Esophagus squamous epithelium (tissue), 5 donors: Measurements from ENCODE around the gene TGIF2. TPM values are rescaled to one million over a fixed set of nuclear protein-coding genes. Genes with fewer than 3 reads are reported as not detected.

Experiments
- DNase-seq: peaks from one replicate; lab custom pipeline; 2025; lab: John Stamatoyannopoulos, UW
- H3K27ac ChIP-seq, 4 donors: fragments of 200-600 bp; sonication (generic); one replicate each; pipeline ENCODE4 v1.5.1; 2016 to 2019; ENCODE audit warnings: mild to moderate bottlenecking in 1 of 4
- H3K27me3 ChIP-seq, 4 donors: fragments of 200-600 bp; sonication (generic); 1 replicate in 3 of 4; 2 replicates in 1 of 4; pipeline versions ENCODE4 v1.5.1 to v1.6.0; 2017 to 2021; ENCODE audit warnings: antibody characterized with exemption in 1 of 4
- H3K36me3 ChIP-seq, 3 donors: fragments of 200-600 bp; sonication (generic); one replicate each; pipeline ENCODE4 v1.5.1; 2016 to 2019
- H3K4me1 ChIP-seq, 3 donors: fragments of 200-600 bp; sonication (generic); one replicate each; pipeline ENCODE4 v1.5.1; 2017 to 2019
- H3K4me3 ChIP-seq, 4 donors: fragments of 200-600 bp; sonication (generic); 1 replicate in 3 of 4; 2 replicates in 1 of 4; pipeline ENCODE4 v1.5.1; 2016 to 2019; ENCODE audit warnings: mild to moderate bottlenecking in 2 of 4, moderate library complexity in 1 of 4
- H3K9me3 ChIP-seq, 3 donors: fragments of 200-600 bp; sonication (generic); one replicate each; pipeline ENCODE4 v1.5.1; 2016 to 2019
- POLR2A ChIP-seq, 4 donors: fragments of 450-650 bp; IDR thresholded peaks; one replicate each; pipeline ENCODE4 v1.6.1; 2017; ENCODE audit warnings: antibody characterized with exemption in 4 of 4, mild to moderate bottlenecking in 4 of 4, moderate library complexity in 3 of 4
- WGBS, 2 donors: methylation state at CpG; one replicate each; pipeline ENCODE4 v1.1.5; 2018; 5-methylcytosine and 5-hydroxymethylcytosine counted together
- intact Hi-C: fragments of 100-400 bp; cut with DNase I; formaldehyde crosslinking; loops from one replicate; pipeline ENCODE4 v1.15.0; 2022
- total RNA-seq, 4 donors: library from RNA; depleted of rRNA; stranded (reverse); fragments of >200 nt; gene quantifications; one replicate each; pipeline ENCODE4 v1.1.0, GENCODE V29; 2016
- TF ChIP-seq, protein P1 (sequence below), 6 experiments: fragments of 450-650 bp in 4 of 6; fragments of 200-600 bp in 2 of 6; sonication (generic) in 2 of 6; IDR thresholded peaks; one replicate each; pipeline ENCODE4 v1.5.1; 2016 to 2019; ENCODE audit warnings: antibody characterized with exemption in 6 of 6, mild to moderate bottlenecking in 4 of 6, moderate library complexity in 4 of 6
- donor health status: DM: yes; HTN: yes; CAD: no.

The TGIF2 gene
- total RNA-seq, 4 donors from 2014 or later = 3.4 to 10.9 (median 7.1) TPM

GRCh38 chr20:36547186-36548005 is 26.0 kb upstream of the TGIF2 start:
- Histone ChIP-seq H3K4me1 (peaks cover 10 to 75% (median 35%) of the 10 kb centered on the region in 3 donors), H3K4me3 (no peak overlapping the region), H3K27me3 (no peaks in the 10 kb centered on the region), H3K27ac (no peak overlapping the region), H3K36me3 (peaks cover 0 to 38% (median 0%) of the 10 kb centered on the region in 3 donors), H3K9me3 (no peaks in the 10 kb centered on the region)
- intact Hi-C loops = loop anchor here (10.0 kb wide), 1 partner anchor 83 kb away; no protein-coding TSS in a partner anchor
- DNase-seq = no peak
- TF ChIP-seq, protein P1, sequence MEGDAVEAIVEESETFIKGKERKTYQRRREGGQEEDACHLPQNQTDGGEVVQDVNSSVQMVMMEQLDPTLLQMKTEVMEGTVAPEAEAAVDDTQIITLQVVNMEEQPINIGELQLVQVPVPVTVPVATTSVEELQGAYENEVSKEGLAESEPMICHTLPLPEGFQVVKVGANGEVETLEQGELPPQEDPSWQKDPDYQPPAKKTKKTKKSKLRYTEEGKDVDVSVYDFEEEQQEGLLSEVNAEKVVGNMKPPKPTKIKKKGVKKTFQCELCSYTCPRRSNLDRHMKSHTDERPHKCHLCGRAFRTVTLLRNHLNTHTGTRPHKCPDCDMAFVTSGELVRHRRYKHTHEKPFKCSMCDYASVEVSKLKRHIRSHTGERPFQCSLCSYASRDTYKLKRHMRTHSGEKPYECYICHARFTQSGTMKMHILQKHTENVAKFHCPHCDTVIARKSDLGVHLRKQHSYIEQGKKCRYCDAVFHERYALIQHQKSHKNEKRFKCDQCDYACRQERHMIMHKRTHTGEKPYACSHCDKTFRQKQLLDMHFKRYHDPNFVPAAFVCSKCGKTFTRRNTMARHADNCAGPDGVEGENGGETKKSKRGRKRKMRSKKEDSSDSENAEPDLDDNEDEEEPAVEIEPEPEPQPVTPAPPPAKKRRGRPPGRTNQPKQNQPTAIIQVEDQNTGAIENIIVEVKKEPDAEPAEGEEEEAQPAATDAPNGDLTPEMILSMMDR (IDR thresholded peaks at IDR 0.05) = no peak
- no peak for TF ChIP-seq POLR2A (IDR thresholded peaks at IDR 0.05)
- WGBS, 2 donors = 44 to 53% methylated on average over 2 to 4 of the region's 12 CpGs

- DNase-seq = no peak
- 40 to 93% methylated on average over 1 to 3 of the region's 12 CpGs for WGBS, 2 donors
These were observed 25.4 kb upstream of the TGIF2 start for GRCh38 chr20:36548006-36548315.

DNA sequence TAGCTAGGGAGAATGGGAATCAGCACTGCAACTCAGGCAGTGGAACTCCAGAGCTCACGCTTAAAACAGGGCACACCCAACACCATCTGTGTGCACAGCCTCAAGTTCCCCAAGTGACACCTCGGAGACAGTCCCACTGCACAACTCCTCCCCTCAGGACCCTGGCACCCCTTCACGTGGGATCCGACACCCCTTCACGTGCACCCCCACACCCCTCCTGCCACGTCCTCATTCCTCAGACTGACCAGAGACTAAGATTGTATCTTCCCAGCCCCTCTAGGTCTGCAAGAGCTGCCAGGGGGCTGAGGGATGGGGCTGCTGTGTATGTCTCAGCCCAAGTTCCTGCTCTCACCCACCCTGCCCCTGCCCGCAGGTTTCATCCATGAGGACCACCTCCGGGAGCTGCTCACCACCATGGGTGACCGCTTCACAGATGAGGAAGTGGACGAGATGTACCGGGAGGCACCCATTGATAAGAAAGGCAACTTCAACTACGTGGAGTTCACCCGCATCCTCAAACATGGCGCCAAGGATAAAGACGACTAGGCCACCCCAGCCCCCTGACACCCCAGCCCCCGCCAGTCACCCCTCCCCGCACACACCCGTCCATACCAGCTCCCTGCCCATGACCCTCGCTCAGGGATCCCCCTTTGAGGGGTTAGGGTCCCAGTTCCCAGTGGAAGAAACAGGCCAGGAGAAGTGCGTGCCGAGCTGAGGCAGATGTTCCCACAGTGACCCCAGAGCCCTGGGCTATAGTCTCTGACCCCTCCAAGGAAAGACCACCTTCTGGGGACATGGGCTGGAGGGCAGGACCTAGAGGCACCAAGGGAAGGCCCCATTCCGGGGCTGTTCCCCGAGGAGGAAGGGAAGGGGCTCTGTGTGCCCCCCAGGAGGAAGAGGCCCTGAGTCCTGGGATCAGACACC is 24.4 kb upstream of the TGIF2 start:
- H3K4me3 ChIP-seq = no peak overlapping the region
- WGBS, 2 donors = 82 to 88% methylated on average over 11 to 13 of the region's 23 CpGs
- DNase-seq = no peak
- intact Hi-C loops = loop anchor here (10.0 kb wide), 1 partner anchor 84 kb away; no protein-coding TSS in a partner anchor
- peak overlapping the region; percentile 18 to 75 (median 51) for H3K27ac ChIP-seq
- H3K36me3 ChIP-seq = peaks cover 0 to 38% (median 0%) of the 10 kb centered on the region in 3 donors
- H3K27me3 ChIP-seq = no peaks in the 10 kb centered on the region
- peaks cover 4 to 59% (median 24%) of the 10 kb centered on the region in 3 donors for H3K4me1 ChIP-seq
- TF ChIP-seq, protein P1 (IDR thresholded peaks at IDR 0.05) = no peak
- TF ChIP-seq POLR2A (IDR thresholded peaks at IDR 0.05) = no peak
- no peaks in the 10 kb centered on the region for H3K9me3 ChIP-seq

More at GRCh38 chr20:36548006-36548315, 25.4 kb upstream of the TGIF2 start:
- H3K27ac ChIP-seq = no peak overlapping the region
- H3K4me3 ChIP-seq = no peak overlapping the region
- H3K9me3 ChIP-seq = no peaks in the 10 kb centered on the region
- peaks cover 5 to 69% (median 32%) of the 10 kb centered on the region in 3 donors for H3K4me1 ChIP-seq
- H3K27me3 ChIP-seq = no peaks in the 10 kb centered on the region
- intact Hi-C loops = loop anchor here (10.0 kb wide), 1 partner anchor 83 kb away; no protein-coding TSS in a partner anchor
- peaks cover 0 to 38% (median 0%) of the 10 kb centered on the region in 3 donors for H3K36me3 ChIP-seq
- TF ChIP-seq, protein P1 (IDR thresholded peaks at IDR 0.05) = no peak
- TF ChIP-seq POLR2A (IDR thresholded peaks at IDR 0.05) = no peak

- Histone ChIP-seq H3K4me1 (peaks cover 0 to 53% (median 19%) of the 10 kb centered on the region in 3 donors), H3K4me3 (no peak overlapping the region), H3K36me3 (peaks cover 0 to 38% (median 0%) of the 10 kb centered on the region in 3 donors), H3K27me3 (no peaks in the 10 kb centered on the region), H3K9me3 (no peaks in the 10 kb centered on the region), H3K27ac (peak overlapping the region; percentile 18 to 75 (median 51))
- intact Hi-C loops = loop anchor here (10.0 kb wide), 1 partner anchor 85 kb away; no protein-coding TSS in a partner anchor
- 83% methylated on average over 4 of the region's 9 CpGs; no CpG with 5 or more reads in 1 of the 2 donors for WGBS, 2 donors
- no peak for DNase-seq
- no peak for TF ChIP-seq POLR2A (IDR thresholded peaks at IDR 0.05)
- TF ChIP-seq, protein P1 (IDR thresholded peaks at IDR 0.05) = no peak
These were observed 23.8 kb upstream of the TGIF2 start for GRCh38 chr20:36549628-36549941.
